SK-N-SH treated with all-trans-retinoic acid at 6 μM for 48 hours (cell line): ENCODE data around the gene SPATS2L.

Experiments
- ATAC-seq: fragments of 200-7000 bp; cut with Tn5 transposase; 3 replicates; pipeline ENCODE4 v1.9.1; 2020; ENCODE audit warnings: mild to moderate bottlenecking, moderate library complexity
- BACH2 ChIP-seq: fragments of 250-450 bp; sonication (Bioruptor Pico); IDR thresholded peaks from 2 replicates; pipeline ENCODE4 v1.9.0; 2021; ENCODE audit warnings: mild to moderate bottlenecking, borderline replicate concordance
- CREB5 ChIP-seq: fragments of 250-450 bp; sonication (Bioruptor Pico); IDR thresholded peaks from 2 replicates; pipeline ENCODE4 v1.5.1; 2020; ENCODE audit warnings: low read depth, mild to moderate bottlenecking, moderate library complexity
- CSDC2 ChIP-seq: fragments of 250-450 bp; sonication (Bioruptor Pico); IDR thresholded peaks from 2 replicates; pipeline ENCODE4 v1.5.0; 2020; ENCODE audit warnings: mild to moderate bottlenecking, moderate library complexity
- CSRNP3 ChIP-seq: fragments of 250-450 bp; sonication (Bioruptor Pico); IDR thresholded peaks from 2 replicates; pipeline ENCODE4 v1.5.1; 2021; ENCODE audit warnings: mild to moderate bottlenecking, moderate library complexity
- GLIS3 ChIP-seq: fragments of 250-450 bp; sonication (Bioruptor Pico); IDR thresholded peaks from 2 replicates; pipeline ENCODE4 v1.5.0; 2020; ENCODE audit warnings: mild to moderate bottlenecking, moderate library complexity
- ISL1 ChIP-seq: fragments of 250-450 bp; sonication (Bioruptor Pico); IDR thresholded peaks from 2 replicates; pipeline ENCODE4 v2.1.2; 2022; ENCODE audit warnings: mild to moderate bottlenecking, moderate library complexity
- OSR1 ChIP-seq: fragments of 250-450 bp; sonication (Bioruptor Pico); IDR thresholded peaks from 2 replicates; pipeline ENCODE4 v1.8.0; 2022; ENCODE audit warnings: moderate library complexity, mild to moderate bottlenecking, inconsistent platforms
- PATZ1 ChIP-seq: fragments of 250-450 bp; sonication (Bioruptor Pico); IDR thresholded peaks from 2 replicates; pipeline ENCODE4 v1.8.0; 2020; ENCODE audit warnings: mild to moderate bottlenecking, moderate library complexity, borderline replicate concordance
- PPARA ChIP-seq: fragments of 250-450 bp; sonication (Bioruptor Pico); IDR thresholded peaks from 2 replicates; pipeline ENCODE4 v1.5.0; 2020; ENCODE audit warnings: mild to moderate bottlenecking, borderline replicate concordance
- RARB ChIP-seq: fragments of 250-450 bp; sonication (Bioruptor Pico); IDR thresholded peaks from 2 replicates; pipeline ENCODE4 v1.8.0; 2021; ENCODE audit warnings: mild to moderate bottlenecking, moderate library complexity
- SNAI2 ChIP-seq: fragments of 250-450 bp; sonication (Bioruptor Pico); IDR thresholded peaks from 2 replicates; pipeline ENCODE4 v1.5.0; 2020; ENCODE audit warnings: mild to moderate bottlenecking, moderate library complexity
- TCF4 ChIP-seq: fragments of 250-450 bp; sonication (Bioruptor Pico); IDR thresholded peaks from 2 replicates; pipeline ENCODE4 v1.8.0; 2021; ENCODE audit warnings: mild to moderate bottlenecking, moderate library complexity, borderline replicate concordance
- TOX ChIP-seq: fragments of 250-450 bp; sonication (Bioruptor Pico); IDR thresholded peaks from 2 replicates; pipeline ENCODE4 v1.8.0; 2021; ENCODE audit warnings: mild to moderate bottlenecking, moderate library complexity, borderline replicate concordance
- ZC3H10 ChIP-seq: fragments of 250-450 bp; sonication (Bioruptor Pico); IDR thresholded peaks from 2 replicates; pipeline ENCODE4 v1.5.1; 2021; ENCODE audit warnings: mild to moderate bottlenecking, moderate library complexity
- ZFP3 ChIP-seq: fragments of 250-450 bp; sonication (Bioruptor Pico); IDR thresholded peaks from 2 replicates; pipeline ENCODE4 v1.5.0; 2020; ENCODE audit warnings: mild to moderate bottlenecking, moderate library complexity
- ZFP30 ChIP-seq: fragments of 450-650 bp; formaldehyde crosslinking; IDR thresholded peaks from 2 replicates; pipeline ENCODE4 v1.5.0; 2022; ENCODE audit warnings: mild to moderate bottlenecking, moderate library complexity
- ZNF565 ChIP-seq: fragments of 450-650 bp; formaldehyde crosslinking; conservative IDR thresholded peaks from 2 replicates; pipeline ENCODE4 v1.5.0; 2020; ENCODE audit warnings: low read depth, mild to moderate bottlenecking, moderate library complexity
- ZNF70 ChIP-seq: fragments of 450-650 bp; formaldehyde crosslinking; IDR thresholded peaks from 2 replicates; pipeline ENCODE4 v1.5.0; 2020; ENCODE audit warnings: mild to moderate bottlenecking, moderate library complexity
- ZNF8 ChIP-seq: fragments of 450-650 bp; formaldehyde crosslinking; IDR thresholded peaks from 2 replicates; pipeline ENCODE4 v1.5.0; 2020; ENCODE audit warnings: mild to moderate bottlenecking, moderate library complexity
- TF ChIP-seq, protein P1 (sequence below): fragments of 250-450 bp; sonication (Bioruptor Pico); IDR thresholded peaks from 2 replicates; pipeline ENCODE4 v1.8.0; 2021; ENCODE audit warnings: low read depth, mild to moderate bottlenecking, moderate library complexity, borderline replicate concordance
- TF ChIP-seq, protein P2 (sequence below): fragments of 250-450 bp; sonication (Bioruptor Pico); IDR thresholded peaks from 2 replicates; pipeline ENCODE4 v1.5.0; 2020; ENCODE audit warnings: mild to moderate bottlenecking, moderate library complexity

SPATS2L gene

DNA sequence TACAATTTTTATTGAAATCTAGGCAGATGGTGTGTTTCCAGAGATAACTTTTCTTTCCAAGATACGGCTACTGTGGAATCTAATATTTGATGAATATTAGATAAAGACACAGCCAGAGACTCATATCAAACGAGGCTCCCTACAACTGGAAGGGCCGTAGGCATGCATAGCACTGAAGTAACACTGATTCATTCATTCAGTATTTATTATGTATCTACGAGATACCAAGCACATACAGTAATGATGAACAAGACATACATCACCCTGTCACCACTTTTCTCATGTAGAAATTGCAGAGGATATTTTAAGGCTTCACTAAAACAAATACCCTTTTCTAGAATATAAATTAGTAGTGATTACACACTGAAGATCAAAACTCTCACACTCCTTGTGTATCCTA lies 128.9 kb downstream of the SPATS2L start:
- TF ChIP-seq GLIS3 (CRISPR knock-in tag) (no peak), PATZ1 (CRISPR knock-in tag) (no peak), SNAI2 (no peak), TOX (CRISPR knock-in tag) (no peak)
- TF ChIP-seq, protein P1, sequence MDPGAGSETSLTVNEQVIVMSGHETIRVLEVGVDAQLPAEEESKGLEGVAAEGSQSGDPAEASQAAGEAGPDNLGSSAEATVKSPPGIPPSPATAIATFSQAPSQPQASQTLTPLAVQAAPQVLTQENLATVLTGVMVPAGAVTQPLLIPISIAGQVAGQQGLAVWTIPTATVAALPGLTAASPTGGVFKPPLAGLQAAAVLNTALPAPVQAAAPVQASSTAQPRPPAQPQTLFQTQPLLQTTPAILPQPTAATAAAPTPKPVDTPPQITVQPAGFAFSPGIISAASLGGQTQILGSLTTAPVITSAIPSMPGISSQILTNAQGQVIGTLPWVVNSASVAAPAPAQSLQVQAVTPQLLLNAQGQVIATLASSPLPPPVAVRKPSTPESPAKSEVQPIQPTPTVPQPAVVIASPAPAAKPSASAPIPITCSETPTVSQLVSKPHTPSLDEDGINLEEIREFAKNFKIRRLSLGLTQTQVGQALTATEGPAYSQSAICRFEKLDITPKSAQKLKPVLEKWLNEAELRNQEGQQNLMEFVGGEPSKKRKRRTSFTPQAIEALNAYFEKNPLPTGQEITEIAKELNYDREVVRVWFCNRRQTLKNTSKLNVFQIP = no peak
- ATAC-seq = peak; percentile 24; the same call in 1 of the 3 replicates

GRCh38 chr2:200438251-200438650 lies 131.8 kb downstream of the SPATS2L start:
- no peak for TF ChIP-seq GLIS3 (CRISPR knock-in tag)
- no peak for TF ChIP-seq RARB
- TF ChIP-seq ZNF70 = no peak
- TF ChIP-seq ZC3H10 = no peak
- no peak for TF ChIP-seq CSDC2 (CRISPR knock-in tag)
- TF ChIP-seq TOX (CRISPR knock-in tag) = no peak
- no peak for TF ChIP-seq OSR1 (CRISPR knock-in tag)
- no peak for TF ChIP-seq ZNF8 (CRISPR knock-in tag)
- TF ChIP-seq ZNF565 (CRISPR knock-in tag) = no peak
- TF ChIP-seq BACH2 (CRISPR knock-in tag) = no peak
- no peak for TF ChIP-seq CREB5 (CRISPR knock-in tag)
- no peak for ATAC-seq

DNA sequence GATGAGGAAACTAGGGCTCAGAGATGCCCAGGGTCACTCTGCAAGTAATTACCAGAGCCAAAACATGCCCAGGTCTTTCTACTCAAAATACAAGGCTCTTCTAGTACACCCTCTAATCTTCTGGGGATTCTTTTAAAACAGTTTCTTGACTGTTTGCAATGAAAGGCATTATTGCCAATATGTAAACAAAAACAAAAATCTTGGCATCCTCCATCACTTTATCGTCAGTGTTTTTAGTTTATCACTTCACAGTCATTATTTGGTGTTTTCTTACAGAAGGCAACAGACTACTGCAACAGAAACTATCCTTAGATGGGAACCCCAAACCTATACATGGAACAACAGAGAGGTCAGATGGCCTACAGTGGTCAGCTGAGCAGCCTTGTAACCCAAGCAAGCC lies 132.4 kb downstream of the SPATS2L start:
- no peak for ATAC-seq
- TF ChIP-seq, protein P2, sequence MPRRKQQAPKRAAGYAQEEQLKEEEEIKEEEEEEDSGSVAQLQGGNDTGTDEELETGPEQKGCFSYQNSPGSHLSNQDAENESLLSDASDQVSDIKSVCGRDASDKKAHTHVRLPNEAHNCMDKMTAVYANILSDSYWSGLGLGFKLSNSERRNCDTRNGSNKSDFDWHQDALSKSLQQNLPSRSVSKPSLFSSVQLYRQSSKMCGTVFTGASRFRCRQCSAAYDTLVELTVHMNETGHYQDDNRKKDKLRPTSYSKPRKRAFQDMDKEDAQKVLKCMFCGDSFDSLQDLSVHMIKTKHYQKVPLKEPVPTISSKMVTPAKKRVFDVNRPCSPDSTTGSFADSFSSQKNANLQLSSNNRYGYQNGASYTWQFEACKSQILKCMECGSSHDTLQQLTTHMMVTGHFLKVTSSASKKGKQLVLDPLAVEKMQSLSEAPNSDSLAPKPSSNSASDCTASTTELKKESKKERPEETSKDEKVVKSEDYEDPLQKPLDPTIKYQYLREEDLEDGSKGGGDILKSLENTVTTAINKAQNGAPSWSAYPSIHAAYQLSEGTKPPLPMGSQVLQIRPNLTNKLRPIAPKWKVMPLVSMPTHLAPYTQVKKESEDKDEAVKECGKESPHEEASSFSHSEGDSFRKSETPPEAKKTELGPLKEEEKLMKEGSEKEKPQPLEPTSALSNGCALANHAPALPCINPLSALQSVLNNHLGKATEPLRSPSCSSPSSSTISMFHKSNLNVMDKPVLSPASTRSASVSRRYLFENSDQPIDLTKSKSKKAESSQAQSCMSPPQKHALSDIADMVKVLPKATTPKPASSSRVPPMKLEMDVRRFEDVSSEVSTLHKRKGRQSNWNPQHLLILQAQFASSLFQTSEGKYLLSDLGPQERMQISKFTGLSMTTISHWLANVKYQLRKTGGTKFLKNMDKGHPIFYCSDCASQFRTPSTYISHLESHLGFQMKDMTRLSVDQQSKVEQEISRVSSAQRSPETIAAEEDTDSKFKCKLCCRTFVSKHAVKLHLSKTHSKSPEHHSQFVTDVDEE = no peak

GRCh38 chr2:200439981-200440380 lies 133.5 kb downstream of the SPATS2L start:
- TF ChIP-seq CSRNP3 (CRISPR knock-in tag) (no peak), CSDC2 (CRISPR knock-in tag) (no peak), ZFP30 (no peak), ZNF565 (CRISPR knock-in tag) (no peak), PPARA (CRISPR knock-in tag) (no peak), BACH2 (CRISPR knock-in tag) (no peak), ZFP3 (CRISPR knock-in tag) (no peak), TCF4 (CRISPR knock-in tag) (no peak), PATZ1 (CRISPR knock-in tag) (no peak), ISL1 (CRISPR knock-in tag) (no peak)
- TF ChIP-seq, protein P2 = no peak
- TF ChIP-seq, all 23 proteins: peak for 0
- no peak for ATAC-seq
